ENCODE data around the gene SKIC2. TPM values are rescaled to one million over a fixed set of nuclear protein-coding genes. Genes with fewer than 3 reads are reported as not detected.

SKIC2 gene
- total RNA-seq, 1 donor from 2014 or later, result 21.0 TPM

DNA sequence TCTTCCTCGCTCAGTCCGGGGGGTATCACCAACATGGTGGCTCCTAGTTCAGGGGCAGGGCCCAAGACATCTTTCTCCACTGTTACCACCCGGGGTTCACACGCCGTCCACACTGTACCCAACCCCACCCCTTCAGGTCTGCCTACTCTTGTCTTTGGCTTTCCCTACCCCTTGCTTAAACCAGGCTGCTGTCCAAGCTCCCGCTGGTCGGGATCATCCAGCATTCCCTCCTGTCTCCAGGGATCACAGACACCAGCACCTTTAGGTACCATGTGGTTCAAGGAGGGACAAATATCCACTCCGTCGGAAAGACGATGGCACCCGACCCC lies 599 bp upstream of the SKIC2 start:
- peak overlapping the region; percentile 95 for H3K4me3 ChIP-seq
- Mint-ChIP-seq H3K4me3 (peak overlapping the region; percentile 98), H3K36me3 (peaks cover 26% of the 10 kb centered on the region), H3K27ac (peak overlapping the region; percentile 15), H3K27me3 (ENCODE audit: insufficient read depth, low read depth) (peaks cover 2% of the 10 kb centered on the region), H3K9me3 (no peaks in the 10 kb centered on the region), H3K4me1 (peaks cover 25% of the 10 kb centered on the region)
- peaks cover 5% of the 10 kb centered on the region for H3K36me3 ChIP-seq
- DNase-seq (ENCODE audit: low spot score), result no peak
- no peak overlapping the region for H3K27ac ChIP-seq
- H3K4me2 ChIP-seq, result peak overlapping the region; percentile 97
- no peaks in the 10 kb centered on the region for H3K27me3 ChIP-seq
- H3K9me3 ChIP-seq (ENCODE audit: low read depth), result no peaks in the 10 kb centered on the region
- H4K20me1 ChIP-seq (ENCODE audit: low read depth), result no peaks in the 10 kb centered on the region
- H3K9ac ChIP-seq, result peak overlapping the region; percentile 96
- H3K79me2 ChIP-seq (ENCODE audit: low read depth), result peaks cover 38% of the 10 kb centered on the region
- H3F3A ChIP-seq (ENCODE audit: low read depth), result peaks cover under 1% of the 10 kb centered on the region
- TF ChIP-seq, protein P1, sequence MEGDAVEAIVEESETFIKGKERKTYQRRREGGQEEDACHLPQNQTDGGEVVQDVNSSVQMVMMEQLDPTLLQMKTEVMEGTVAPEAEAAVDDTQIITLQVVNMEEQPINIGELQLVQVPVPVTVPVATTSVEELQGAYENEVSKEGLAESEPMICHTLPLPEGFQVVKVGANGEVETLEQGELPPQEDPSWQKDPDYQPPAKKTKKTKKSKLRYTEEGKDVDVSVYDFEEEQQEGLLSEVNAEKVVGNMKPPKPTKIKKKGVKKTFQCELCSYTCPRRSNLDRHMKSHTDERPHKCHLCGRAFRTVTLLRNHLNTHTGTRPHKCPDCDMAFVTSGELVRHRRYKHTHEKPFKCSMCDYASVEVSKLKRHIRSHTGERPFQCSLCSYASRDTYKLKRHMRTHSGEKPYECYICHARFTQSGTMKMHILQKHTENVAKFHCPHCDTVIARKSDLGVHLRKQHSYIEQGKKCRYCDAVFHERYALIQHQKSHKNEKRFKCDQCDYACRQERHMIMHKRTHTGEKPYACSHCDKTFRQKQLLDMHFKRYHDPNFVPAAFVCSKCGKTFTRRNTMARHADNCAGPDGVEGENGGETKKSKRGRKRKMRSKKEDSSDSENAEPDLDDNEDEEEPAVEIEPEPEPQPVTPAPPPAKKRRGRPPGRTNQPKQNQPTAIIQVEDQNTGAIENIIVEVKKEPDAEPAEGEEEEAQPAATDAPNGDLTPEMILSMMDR (IDR thresholded peaks at IDR 0.05), result no peak
- TF ChIP-seq EZH2 (IDR thresholded peaks at IDR 0.05), result no peak
- no peak for TF ChIP-seq EZH2phosphoT487 (IDR thresholded peaks at IDR 0.05)
- H3K4me1 ChIP-seq, result peaks cover 11% of the 10 kb centered on the region
- H2AFZ ChIP-seq (replicated peaks), result peak overlapping the region; percentile 90

- H4K20me1 ChIP-seq (ENCODE audit: low read depth), result no peaks in the 10 kb centered on the region
- Mint-ChIP-seq H3K27me3 (ENCODE audit: insufficient read depth, low read depth) (peaks cover 2% of the 10 kb centered on the region), H3K27ac (no peak overlapping the region), H3K4me3 (peak overlapping the region; percentile 25), H3K9me3 (no peaks in the 10 kb centered on the region), H3K36me3 (peaks cover 23% of the 10 kb centered on the region), H3K4me1 (peaks cover 25% of the 10 kb centered on the region)
- no peaks in the 10 kb centered on the region for H3F3A ChIP-seq (ENCODE audit: low read depth)
- H3K4me3 ChIP-seq, result no peak overlapping the region
- H3K36me3 ChIP-seq, result peaks cover 1% of the 10 kb centered on the region
- no peak overlapping the region for H3K27ac ChIP-seq
- no peak overlapping the region for H3K4me2 ChIP-seq
- peaks cover 11% of the 10 kb centered on the region for H3K4me1 ChIP-seq
- no peak overlapping the region for H2AFZ ChIP-seq (replicated peaks)
- no peak for TF ChIP-seq EZH2phosphoT487 (IDR thresholded peaks at IDR 0.05)
- no peak for TF ChIP-seq EZH2 (IDR thresholded peaks at IDR 0.05)
- TF ChIP-seq, protein P1 (IDR thresholded peaks at IDR 0.05), result no peak
- H3K9ac ChIP-seq, result no peak overlapping the region
- H3K27me3 ChIP-seq, result no peaks in the 10 kb centered on the region
- no peak for DNase-seq (ENCODE audit: low spot score)
- H3K79me2 ChIP-seq (ENCODE audit: low read depth), result peaks cover 37% of the 10 kb centered on the region
- no peaks in the 10 kb centered on the region for H3K9me3 ChIP-seq (ENCODE audit: low read depth)
Measured at GRCh38 chr6:31961616-31962015, 2.6 kb downstream of the SKIC2 start.

GRCh38 chr6:31963921-31964320 lies 4.9 kb downstream of the SKIC2 start:
- Mint-ChIP-seq H3K27me3 (ENCODE audit: insufficient read depth, low read depth) (no peaks in the 10 kb centered on the region), H3K9me3 (no peaks in the 10 kb centered on the region), H3K36me3 (peaks cover 32% of the 10 kb centered on the region), H3K4me1 (peaks cover 13% of the 10 kb centered on the region), H3K27ac (no peak overlapping the region), H3K4me3 (no peak overlapping the region)
- Histone ChIP-seq H3K4me2 (no peak overlapping the region), H3K9me3 (ENCODE audit: low read depth) (no peaks in the 10 kb centered on the region), H3K4me3 (no peak overlapping the region), H2AFZ (replicated peaks) (no peak overlapping the region), H3K9ac (no peak overlapping the region), H3K27ac (no peak overlapping the region), H3F3A (ENCODE audit: low read depth) (no peaks in the 10 kb centered on the region), H3K4me1 (peaks cover 5% of the 10 kb centered on the region), H3K27me3 (no peaks in the 10 kb centered on the region), H4K20me1 (ENCODE audit: low read depth) (no peaks in the 10 kb centered on the region), H3K79me2 (ENCODE audit: low read depth) (peaks cover 16% of the 10 kb centered on the region), H3K36me3 (no peaks in the 10 kb centered on the region)
- no peak for DNase-seq (ENCODE audit: low spot score)
- TF ChIP-seq EZH2phosphoT487 (IDR thresholded peaks at IDR 0.05) (no peak), EZH2 (IDR thresholded peaks at IDR 0.05) (no peak)
- TF ChIP-seq, protein P1 (IDR thresholded peaks at IDR 0.05), result no peak
